Measurements from ENCODE around the gene SCRN1.

Gene SCRN1

DNA sequence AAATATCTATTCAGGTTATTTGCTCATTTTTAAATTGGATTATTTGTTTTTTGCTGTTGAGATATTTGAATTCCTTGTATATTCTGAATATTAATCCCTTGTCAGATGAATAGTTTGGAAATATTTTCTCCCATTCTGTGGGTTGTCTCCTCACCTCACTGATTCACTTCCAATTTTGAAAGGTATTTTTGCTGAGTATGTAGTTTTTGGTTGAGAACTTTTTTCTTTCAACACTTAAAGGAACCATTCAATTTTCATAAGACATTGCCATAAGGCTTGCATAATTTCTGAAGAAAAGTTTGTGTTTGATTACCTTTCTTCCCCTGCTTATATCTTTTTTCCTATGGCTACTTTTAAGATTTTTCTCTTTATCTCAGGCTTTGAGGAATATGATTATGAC lies 8.9 kb upstream of the SCRN1 start:
- no peaks in the 10 kb centered on the region for H3K27me3 ChIP-seq (ENCODE audit: insufficient read depth, poor library complexity, severe bottlenecking)
- H3K27ac ChIP-seq (replicated peaks): no peak overlapping the region

DNA sequence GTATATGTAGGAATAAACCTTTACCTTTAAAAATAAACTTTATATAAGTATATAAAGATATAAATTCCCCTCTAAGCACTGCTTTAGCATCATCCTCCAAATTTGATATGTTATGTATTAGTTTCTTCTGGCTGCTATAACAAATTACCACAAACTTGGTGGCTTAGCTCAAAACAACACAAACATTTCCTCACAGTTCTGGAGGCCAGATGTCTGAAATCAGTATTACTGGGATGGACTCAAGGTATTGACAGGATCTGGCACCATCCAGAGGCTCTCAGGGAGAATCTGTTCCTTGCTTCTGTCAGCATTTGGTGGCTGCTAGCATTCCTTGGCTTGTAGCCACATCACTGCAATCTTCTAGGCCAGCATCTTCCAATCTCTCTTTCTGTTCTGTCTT lies 6.7 kb upstream of the SCRN1 start:
- Histone ChIP-seq H3K4me3 (replicated peaks; ENCODE audit: insufficient read depth, low read length) (no peak overlapping the region), H3K27me3 (ENCODE audit: insufficient read depth, poor library complexity, severe bottlenecking) (no peaks in the 10 kb centered on the region)
- no peak for TF ChIP-seq SPI1 (IDR thresholded peaks at IDR 0.05; ENCODE audit: borderline replicate concordance, low read depth)

More for the DNA sequence above, 8.9 kb upstream of the SCRN1 start:
- TF ChIP-seq SPI1 (IDR thresholded peaks at IDR 0.05; ENCODE audit: borderline replicate concordance, low read depth): no peak
- TF ChIP-seq, protein P1, sequence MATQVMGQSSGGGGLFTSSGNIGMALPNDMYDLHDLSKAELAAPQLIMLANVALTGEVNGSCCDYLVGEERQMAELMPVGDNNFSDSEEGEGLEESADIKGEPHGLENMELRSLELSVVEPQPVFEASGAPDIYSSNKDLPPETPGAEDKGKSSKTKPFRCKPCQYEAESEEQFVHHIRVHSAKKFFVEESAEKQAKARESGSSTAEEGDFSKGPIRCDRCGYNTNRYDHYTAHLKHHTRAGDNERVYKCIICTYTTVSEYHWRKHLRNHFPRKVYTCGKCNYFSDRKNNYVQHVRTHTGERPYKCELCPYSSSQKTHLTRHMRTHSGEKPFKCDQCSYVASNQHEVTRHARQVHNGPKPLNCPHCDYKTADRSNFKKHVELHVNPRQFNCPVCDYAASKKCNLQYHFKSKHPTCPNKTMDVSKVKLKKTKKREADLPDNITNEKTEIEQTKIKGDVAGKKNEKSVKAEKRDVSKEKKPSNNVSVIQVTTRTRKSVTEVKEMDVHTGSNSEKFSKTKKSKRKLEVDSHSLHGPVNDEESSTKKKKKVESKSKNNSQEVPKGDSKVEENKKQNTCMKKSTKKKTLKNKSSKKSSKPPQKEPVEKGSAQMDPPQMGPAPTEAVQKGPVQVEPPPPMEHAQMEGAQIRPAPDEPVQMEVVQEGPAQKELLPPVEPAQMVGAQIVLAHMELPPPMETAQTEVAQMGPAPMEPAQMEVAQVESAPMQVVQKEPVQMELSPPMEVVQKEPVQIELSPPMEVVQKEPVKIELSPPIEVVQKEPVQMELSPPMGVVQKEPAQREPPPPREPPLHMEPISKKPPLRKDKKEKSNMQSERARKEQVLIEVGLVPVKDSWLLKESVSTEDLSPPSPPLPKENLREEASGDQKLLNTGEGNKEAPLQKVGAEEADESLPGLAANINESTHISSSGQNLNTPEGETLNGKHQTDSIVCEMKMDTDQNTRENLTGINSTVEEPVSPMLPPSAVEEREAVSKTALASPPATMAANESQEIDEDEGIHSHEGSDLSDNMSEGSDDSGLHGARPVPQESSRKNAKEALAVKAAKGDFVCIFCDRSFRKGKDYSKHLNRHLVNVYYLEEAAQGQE (IDR thresholded peaks at IDR 0.05; ENCODE audit: insufficient replicate concordance, low read depth): no peak
- TF ChIP-seq, protein P2, sequence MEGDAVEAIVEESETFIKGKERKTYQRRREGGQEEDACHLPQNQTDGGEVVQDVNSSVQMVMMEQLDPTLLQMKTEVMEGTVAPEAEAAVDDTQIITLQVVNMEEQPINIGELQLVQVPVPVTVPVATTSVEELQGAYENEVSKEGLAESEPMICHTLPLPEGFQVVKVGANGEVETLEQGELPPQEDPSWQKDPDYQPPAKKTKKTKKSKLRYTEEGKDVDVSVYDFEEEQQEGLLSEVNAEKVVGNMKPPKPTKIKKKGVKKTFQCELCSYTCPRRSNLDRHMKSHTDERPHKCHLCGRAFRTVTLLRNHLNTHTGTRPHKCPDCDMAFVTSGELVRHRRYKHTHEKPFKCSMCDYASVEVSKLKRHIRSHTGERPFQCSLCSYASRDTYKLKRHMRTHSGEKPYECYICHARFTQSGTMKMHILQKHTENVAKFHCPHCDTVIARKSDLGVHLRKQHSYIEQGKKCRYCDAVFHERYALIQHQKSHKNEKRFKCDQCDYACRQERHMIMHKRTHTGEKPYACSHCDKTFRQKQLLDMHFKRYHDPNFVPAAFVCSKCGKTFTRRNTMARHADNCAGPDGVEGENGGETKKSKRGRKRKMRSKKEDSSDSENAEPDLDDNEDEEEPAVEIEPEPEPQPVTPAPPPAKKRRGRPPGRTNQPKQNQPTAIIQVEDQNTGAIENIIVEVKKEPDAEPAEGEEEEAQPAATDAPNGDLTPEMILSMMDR (IDR thresholded peaks at IDR 0.05; ENCODE audit: insufficient read depth, low read length): no peak
- TF ChIP-seq GABPA (IDR thresholded peaks at IDR 0.05; ENCODE audit: low read depth): no peak
- TF ChIP-seq POLR2AphosphoS5 (IDR thresholded peaks at IDR 0.05; ENCODE audit: low read depth): no peak
- H3K4me3 ChIP-seq (replicated peaks; ENCODE audit: insufficient read depth, low read length): no peak overlapping the region
- no peak for DNase-seq (ENCODE audit: low read depth in 1 of 2, low spot score in 1 of 2)

DNA sequence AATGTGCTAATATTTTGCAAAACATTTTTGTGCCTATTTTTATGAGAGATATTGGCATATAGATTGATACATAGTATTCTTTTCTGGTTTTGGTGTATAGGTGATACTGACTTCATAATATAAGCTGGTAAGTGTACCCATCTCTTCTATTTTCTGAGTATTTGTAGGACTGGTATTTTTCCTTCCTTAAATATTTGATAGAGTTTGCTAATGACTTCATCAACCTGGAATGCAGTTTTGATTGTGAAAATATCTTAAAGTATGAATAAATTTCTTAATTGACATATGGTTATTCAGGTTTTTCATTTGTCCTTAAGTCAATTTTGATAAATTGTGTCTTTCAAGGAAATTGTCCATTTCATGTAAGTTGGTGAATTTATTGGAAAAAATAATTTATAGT lies 6.1 kb upstream of the SCRN1 start:
- no peaks in the 10 kb centered on the region for H3K27me3 ChIP-seq (ENCODE audit: insufficient read depth, poor library complexity, severe bottlenecking)
- H3K27ac ChIP-seq (replicated peaks): no peak overlapping the region
- TF ChIP-seq, protein P2 (IDR thresholded peaks at IDR 0.05; ENCODE audit: insufficient read depth, low read length): no peak
- TF ChIP-seq SPI1 (IDR thresholded peaks at IDR 0.05; ENCODE audit: borderline replicate concordance, low read depth) (no peak), GABPA (IDR thresholded peaks at IDR 0.05; ENCODE audit: low read depth) (no peak), POLR2AphosphoS5 (IDR thresholded peaks at IDR 0.05; ENCODE audit: low read depth) (no peak)
- TF ChIP-seq, protein P1 (IDR thresholded peaks at IDR 0.05; ENCODE audit: insufficient replicate concordance, low read depth): no peak
- DNase-seq (ENCODE audit: low read depth in 1 of 2, low spot score in 1 of 2): no peak
- no peak overlapping the region for H3K4me3 ChIP-seq (replicated peaks; ENCODE audit: insufficient read depth, low read length)

More for the DNA sequence above, 6.7 kb upstream of the SCRN1 start:
- DNase-seq (ENCODE audit: low read depth in 1 of 2, low spot score in 1 of 2): no peak
- no peak overlapping the region for H3K27ac ChIP-seq (replicated peaks)

DNA sequence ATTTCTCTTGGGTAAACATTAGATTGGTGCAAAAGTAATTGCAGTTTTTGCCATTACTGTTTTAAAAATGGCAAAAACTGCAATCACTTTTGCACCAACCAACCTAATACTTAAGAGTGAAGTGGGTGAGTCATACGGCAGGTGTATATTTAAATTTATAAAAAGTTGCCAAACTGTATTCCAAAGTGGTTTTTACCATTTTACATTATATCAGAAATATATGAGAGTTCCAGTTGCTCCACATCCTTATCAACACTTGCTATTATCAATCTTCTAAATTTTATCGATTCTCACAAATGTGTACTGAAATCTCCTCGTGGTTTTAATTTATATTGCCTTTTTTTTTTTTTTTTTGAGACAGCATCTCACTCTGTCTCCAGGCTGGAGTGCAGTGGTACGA lies 3.5 kb upstream of the SCRN1 start:
- no peak overlapping the region for H3K4me3 ChIP-seq (replicated peaks; ENCODE audit: insufficient read depth, low read length)
- DNase-seq (ENCODE audit: low read depth in 1 of 2, low spot score in 1 of 2): no peak
- H3K27ac ChIP-seq (replicated peaks): no peak overlapping the region
- TF ChIP-seq, protein P2 (IDR thresholded peaks at IDR 0.05; ENCODE audit: insufficient read depth, low read length): no peak
- TF ChIP-seq SPI1 (IDR thresholded peaks at IDR 0.05; ENCODE audit: borderline replicate concordance, low read depth) (no peak), POLR2AphosphoS5 (IDR thresholded peaks at IDR 0.05; ENCODE audit: low read depth) (no peak), GABPA (IDR thresholded peaks at IDR 0.05; ENCODE audit: low read depth) (no peak)
- TF ChIP-seq, protein P1 (IDR thresholded peaks at IDR 0.05; ENCODE audit: insufficient replicate concordance, low read depth): no peak
- H3K27me3 ChIP-seq (ENCODE audit: insufficient read depth, poor library complexity, severe bottlenecking): peaks cover 17% of the 10 kb centered on the region
